Muscle of arm (tissue), 12 donors: Measurements from ENCODE around the gene G3BP1. TPM values are rescaled to one million over a fixed set of nuclear protein-coding genes. Genes with fewer than 3 reads are reported as not detected.
"Not testable (repeated sequence)": the region's sequence is repeated elsewhere in the genome, so short reads cannot be mapped to it uniquely, and the experiment has no call there.

ENCODE experiments used
- DNase-seq: peaks from one replicate; pipeline ENCODE4 v3.0.0-alpha.2; 2013
- polyA plus RNA-seq, 12 donors: library from polyadenylated mRNA; unstranded; fragments of 120-200 nt; gene quantifications; one replicate each; pipeline ENCODE4 v1.2.1, GENCODE V29; 2013; ENCODE audit not compliant: insufficient read length in 12 of 12

The G3BP1 gene
- polyA plus RNA-seq, 12 donors, result 97.6 to 124 (median 110) TPM; not detected in 1

DNA sequence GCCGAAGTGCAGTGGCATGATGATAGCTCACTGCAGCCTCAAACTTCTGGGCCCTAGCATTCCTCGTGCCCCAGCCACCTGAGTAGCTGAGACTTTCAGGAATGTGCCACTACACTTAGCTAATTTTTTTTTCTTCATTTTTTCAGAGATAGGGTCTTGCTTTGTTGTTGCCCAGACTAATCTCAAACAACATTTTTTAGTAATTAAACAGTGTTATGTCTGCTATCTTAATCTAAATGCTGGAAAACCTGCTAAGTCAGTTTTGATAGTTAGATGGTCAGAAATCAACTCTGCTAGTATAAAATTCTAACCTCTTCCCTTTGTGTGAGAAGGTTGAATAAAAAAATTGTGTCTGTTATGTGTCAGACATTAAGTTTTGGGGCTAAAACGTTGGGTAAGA lies 12.4 kb downstream of the G3BP1 start:
- DNase-seq, result no peak

DNA sequence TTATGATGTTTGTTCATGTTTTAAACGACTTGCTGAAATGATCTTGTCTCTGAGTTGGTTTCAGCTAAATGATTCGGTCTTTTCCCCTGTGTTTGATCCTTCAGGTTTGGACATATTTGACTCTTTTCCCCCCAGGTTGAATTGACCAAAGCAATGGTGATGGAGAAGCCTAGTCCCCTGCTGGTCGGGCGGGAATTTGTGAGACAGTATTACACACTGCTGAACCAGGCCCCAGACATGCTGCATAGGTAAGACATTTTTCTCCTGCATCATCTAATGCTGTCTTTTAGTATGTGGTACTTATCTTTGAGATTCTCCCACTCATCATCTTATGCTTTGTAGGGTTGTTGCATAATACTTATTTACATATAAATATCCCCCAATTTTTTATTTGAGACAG lies 14.7 kb downstream of the G3BP1 start:
- no peak for DNase-seq

DNA sequence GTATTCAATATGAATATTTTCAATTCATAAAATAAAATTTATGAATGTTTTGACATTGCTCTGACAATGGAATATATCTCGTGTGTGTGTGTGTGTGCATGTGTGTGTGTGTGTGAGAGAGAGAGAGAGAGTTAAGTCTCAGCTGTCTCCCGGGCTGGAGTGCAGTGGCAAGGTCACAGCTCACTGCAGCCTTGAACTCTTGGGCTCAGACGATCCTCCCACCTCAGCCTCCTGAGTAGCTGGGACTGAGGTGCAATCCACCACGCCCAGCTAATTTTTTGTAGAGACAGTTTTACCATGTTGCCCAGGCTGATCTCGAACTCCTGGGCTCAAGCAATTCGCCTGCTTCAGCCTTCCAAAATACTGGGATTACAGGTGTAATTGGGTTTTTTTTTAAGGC lies 16.1 kb downstream of the G3BP1 start:
- no peak for DNase-seq

DNA sequence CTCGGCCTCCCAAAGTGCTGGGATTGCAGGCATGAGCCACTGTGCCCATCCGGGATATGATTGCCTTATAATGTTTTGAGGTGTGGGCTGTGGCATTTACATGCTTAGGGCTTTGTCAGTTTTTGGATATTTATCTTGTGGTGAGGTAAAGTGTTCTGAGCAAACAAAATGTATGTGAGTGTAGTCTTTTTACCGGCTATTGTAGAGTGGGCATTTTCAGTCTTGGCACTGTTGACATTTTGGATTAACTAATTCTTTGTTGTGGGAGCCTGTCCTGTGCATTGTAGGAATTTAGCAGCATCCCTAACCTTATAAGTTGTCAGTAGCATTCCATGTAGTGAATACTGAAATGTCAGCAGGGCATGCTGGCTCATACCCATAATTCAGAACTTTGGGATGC lies 21.6 kb downstream of the G3BP1 start:
- no peak for DNase-seq

DNA sequence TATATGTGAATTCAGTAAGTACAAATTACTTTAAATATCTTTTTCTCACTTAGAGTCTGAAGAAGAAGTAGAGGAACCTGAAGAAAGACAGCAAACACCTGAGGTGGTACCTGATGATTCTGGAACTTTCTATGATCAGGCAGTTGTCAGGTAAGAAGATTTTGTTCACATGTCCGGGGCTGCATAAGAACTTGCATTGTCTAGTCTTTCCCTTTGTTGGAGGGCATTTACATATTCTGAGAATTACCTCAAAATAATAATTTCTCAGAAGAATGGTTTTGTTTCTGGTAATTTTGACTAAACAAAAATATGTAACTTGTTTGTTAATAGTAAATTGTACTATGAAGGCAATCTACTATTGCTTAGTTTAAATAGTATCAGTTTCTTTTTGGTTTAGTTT lies 23.7 kb downstream of the G3BP1 start:
- DNase-seq, result no peak

DNA sequence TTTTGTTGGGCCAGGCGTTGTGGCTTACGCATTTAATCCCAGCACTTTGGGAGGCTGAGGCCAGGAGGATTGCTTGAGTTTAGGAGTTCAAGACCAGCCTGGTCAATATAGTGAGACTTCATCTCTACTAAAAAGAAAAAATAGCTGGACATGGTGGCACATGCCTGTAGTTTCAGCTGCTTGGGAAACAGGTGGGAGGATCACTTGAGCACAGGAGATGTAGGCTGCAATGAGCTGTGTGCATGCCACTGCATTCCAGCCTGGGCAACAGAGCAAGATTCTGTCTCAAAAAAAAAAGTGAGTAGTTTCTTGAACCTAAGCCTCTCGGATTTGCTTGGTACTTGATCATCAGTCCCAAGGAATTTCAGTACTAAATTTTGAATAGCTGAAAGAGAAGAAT lies 26.9 kb downstream of the G3BP1 start:
- DNase-seq, result no peak

DNA sequence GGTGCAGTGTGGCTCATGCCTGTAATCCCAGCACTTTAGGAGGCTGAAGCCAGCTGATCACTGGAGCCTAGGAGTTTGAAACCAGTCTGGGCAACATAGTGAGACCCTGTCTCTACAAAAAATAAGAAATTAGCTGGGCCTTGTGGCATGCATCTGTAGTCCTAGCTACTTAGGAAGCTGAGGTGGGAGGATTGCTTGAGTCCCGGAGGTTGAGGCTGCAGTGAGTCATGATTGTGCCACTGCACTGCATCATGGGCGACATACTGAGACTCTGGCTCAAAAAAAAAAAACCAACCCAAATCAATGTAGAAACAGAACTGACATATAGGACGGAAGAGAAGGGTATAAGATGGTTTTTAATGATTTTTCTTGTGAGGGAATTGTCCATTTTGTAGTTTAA lies 27.7 kb downstream of the G3BP1 start:
- no peak for DNase-seq

DNA sequence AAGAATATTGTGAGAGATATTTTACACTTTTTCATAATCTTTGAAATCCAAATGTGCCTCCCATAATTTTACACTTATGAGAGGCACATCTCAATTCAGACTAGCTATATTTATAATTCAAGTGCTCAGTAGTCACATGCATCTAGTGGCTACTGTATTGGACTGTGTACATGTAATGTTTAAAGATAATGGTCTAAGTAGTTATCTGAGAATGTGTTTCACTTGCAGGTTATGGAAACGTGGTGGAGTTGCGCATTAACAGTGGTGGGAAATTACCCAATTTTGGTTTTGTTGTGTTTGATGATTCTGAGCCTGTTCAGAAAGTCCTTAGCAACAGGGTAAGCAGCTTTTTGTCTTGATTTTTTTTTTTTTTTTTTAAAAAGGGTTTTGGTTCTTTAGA lies 28.8 kb downstream of the G3BP1 start:
- DNase-seq, result no peak

DNA sequence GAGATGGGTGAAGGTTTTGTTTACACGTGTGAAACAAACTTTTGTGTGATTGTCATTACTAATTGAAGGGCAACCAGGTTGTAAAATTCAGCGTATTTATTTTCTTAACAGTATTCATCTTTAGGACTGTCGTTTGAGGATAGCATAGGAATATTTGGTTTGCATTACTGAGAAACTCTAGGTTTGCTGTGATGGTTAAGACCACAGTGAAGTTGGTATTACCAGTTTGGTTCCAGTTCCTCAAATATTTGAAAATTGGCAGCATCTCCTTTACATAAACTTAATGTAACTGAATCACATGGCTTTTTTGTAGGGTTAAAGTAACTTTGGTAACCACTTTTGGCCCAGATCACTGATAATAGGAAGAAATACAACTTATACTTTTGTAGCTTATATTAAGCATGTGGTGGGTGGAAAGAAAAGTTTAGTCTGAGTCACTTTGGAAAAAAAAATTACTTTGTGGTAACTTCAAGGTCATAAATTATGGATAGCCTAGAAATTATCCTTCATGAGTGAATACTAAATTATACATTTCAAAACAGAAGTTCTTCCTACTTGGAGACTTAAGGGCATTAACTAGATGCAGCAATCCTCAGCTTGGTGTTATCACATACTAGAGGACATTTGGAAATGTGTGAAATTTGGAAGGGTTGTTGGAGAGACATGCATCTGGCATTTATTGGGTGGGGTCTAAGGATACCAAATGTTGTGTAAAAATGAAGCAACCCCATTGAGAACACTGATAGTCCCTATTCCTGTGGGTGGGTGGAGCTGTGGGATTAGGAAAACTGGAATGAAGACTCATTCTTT lies 33.9 kb downstream of the G3BP1 start:
- DNase-seq, result no peak

DNA sequence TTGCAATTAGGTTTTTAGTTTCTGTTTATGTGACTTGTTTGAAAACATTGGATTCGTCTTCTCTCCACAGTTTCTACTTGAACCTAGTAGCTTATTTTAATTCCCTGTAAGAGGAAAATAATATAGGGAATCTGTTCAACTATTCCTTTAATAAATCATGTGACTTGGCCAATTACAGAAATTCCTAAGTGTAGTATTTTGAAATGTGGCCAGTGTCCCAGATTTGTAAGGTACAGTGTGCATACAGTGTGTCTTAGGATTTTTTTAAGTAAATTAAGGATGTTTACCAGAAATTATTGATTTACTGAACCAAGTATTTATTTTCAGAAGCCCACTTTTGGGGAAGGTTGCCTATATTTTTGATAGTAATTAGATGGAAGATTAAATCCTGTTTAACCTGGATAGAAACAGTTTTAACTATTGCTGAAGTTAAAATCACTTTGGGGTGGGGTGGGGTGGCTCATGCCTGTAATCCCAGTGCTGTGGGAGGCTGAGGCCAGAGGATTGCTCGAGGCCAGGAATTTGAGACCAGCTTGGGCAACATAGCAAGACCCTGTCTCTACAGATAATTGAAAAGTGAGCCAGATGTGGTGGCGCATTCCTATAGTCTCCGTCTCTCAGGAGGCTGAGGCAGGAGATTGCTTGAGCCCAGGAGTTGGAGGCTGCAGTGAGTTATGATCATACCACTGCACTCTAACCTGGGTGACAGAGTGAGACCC lies 36.9 kb downstream of the G3BP1 start:
- no peak for DNase-seq

DNA sequence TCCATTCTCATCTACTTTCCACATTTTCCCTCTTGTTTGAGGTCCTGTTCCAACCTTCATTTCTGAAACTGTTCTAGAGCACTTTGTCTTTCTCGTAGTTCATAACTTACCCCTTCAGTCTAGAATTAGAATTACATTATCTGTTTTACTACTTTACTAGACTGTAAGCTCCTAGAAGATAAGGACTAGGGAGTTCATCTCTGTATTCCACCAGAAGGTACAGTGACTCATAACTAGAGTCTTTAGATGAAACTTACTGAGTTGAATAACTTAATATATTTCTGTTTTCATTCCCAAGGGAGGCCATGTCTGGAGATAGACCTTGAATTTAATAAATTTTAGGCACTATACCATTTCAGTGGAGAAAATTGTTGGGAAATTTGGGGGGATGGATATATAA lies 38.7 kb downstream of the G3BP1 start:
- no peak for DNase-seq

DNA sequence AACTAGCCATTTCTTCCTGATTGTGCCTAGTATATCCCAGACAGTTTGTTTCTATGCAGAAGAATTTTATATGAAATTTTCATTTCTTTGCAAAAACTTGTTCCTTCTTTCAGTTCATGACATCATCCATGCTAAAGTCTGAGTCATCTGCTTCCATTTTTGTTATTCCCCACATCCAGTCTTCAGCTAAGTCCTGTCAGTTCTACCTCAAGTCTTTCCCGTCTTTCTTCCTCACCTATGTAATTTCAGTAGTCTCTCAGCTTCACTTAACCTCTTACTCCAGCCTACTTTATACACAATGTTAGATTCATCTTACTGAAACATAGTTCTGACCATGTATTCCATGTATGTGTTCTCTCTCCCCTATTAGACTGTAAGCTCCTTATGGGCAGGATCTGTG lies 39.1 kb downstream of the G3BP1 start:
- DNase-seq, result no peak

DNA sequence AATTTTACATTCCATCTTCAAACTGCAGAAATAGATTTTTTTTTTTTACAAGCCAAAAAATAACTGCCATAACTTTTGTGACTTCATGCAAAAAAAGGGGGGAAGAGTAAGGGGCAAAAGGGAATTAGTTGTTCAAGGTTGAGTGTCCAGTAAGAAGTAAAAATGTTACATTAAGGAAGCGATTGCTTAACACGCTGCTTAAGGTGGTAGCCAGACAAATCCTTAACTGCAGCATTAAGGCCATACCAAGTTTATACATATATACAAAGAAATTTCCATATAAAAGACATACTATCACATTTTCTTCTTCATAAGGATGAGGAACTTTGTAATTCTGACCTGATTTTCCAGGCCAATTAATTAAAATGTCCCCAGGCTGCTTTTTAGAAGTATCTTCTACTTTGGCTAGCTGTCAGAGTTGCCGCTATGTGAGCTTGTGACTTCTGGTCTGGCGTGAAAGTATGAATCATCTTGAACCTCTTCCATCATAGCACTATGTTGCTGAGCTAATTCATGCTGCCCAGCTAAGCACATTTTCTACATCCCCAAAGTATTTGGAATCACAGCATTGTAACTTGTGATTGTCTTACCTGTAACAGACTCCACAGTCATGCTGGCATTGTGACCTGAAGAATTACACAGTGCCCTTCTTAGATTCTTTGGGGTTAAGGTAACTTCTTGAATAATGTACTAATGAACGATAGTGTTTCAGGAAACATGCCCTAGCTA lies 40.0 kb downstream of the G3BP1 start:
- DNase-seq, result no peak

DNA sequence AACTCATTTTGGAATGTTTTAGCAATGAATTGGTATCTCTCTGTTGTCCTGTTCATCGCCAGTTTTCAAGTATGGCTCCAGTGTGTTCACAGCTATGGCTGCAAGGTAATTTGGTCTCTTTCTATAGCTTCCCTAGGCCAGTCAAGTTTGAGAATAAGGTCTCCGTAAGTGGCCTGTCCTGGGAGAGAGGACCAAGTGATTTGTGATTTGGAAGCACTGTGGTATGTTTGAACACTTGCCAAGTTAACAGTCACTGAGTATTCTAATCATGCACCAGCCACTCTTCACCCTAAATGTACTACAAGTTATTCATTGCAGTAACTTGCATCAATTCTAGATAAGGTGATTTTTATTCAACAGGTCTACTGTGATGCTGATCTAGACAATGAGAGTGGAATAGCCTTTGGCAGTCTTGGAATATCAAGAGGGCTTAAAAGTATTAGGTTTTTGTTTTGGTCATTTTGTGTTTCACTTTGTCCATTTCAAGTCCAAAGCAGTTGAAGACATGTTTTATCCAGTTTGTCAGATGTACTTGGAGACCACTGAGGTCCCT lies 41.1 kb downstream of the G3BP1 start:
- DNase-seq, result no peak

DNA sequence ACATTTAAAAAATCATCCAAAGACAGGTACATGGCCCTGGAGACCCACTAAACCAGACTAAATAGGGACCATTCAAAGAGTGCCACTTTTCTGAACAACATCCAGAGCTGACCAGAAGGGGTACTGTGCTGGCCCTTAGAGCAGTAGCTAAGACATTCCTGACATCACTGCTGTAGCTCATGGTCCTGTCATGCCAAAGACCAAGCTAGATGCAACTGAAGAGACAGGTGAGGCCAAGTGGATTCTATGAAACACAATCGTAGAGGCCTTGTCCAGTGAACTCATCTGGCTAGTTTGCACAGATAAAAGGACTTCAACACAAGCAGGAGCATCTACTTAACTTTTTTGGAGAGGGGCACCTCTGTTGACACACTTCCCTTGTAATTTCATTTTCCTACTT lies 43.3 kb downstream of the G3BP1 start:
- DNase-seq, result no peak

DNA sequence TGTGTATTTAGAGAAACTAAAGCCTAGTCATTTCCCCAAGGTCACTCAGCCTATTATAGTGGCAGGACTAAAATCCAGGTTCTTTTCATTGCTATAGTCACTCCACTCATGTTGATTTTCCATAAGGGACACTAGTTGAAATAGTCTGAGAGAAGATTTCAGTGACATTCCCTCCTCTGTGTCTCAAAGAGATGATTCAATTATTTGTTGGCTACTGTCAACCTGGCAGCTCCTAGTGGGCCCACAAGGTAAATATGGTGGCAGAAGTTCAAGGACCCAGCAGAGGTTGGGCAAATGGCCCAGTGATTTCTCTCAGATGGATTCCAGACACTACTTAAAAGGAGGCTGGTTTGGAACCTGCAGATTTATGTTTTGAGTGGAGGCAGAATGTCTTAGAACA lies 48.1 kb downstream of the G3BP1 start:
- DNase-seq, result no peak

DNA sequence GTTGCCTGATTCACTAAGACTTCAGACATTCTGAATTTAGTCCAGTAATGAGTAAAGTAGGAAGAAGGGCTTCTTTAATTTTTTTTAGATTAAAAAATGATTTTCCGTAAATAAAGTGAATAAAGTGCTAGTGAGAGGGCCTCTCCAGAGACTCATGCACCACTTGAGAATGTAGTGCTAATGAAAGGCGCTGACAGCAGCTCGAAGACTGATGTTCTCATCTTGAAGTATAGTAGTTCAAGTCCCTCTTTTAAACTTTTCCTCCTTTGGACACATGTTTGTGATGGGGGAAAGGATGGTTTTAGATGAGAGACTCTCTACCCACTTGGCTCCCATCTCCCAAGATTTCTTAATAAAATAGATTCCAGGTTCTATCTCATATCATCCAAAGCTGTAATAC lies 48.5 kb downstream of the G3BP1 start:
- DNase-seq, result no peak

DNA sequence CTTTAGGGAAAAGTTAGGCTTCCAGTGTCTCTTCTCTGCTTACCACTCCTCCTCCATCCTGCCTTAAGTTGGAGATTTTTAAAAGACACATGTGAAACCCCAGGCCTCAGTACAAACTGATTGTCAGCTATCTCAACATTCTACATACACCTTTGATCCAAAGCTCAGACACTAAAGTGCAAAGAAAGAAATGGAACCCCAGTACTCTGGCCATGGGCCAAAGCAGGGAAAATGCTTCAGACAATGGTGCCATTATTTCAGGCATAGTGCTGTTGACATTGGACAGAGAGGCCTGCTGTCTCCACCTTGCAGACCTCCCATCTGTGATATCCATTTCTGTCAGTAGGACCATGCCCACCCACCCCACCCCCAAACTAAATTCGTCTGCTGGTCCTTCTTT lies 49.1 kb downstream of the G3BP1 start:
- DNase-seq, result no peak

DNA sequence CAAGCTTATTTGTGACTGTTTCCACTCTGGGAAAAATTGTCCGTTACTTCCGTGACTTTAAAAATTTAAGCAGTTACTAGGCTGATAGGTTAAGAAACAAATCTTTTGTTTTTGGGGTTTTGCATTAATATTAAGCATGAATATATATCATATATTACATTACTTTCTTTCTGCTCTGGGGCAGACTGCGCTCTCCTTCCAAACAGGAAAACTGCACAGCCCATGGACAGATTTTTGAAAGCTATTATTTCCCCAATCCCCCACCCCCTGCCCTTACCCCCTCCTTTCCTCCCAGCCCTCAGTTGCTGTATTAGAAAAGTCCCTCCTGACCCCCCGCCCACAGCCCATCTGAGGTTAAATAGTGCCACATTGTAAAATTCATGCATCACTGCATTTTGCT lies 50.4 kb downstream of the G3BP1 start:
- DNase-seq, result no peak

DNA sequence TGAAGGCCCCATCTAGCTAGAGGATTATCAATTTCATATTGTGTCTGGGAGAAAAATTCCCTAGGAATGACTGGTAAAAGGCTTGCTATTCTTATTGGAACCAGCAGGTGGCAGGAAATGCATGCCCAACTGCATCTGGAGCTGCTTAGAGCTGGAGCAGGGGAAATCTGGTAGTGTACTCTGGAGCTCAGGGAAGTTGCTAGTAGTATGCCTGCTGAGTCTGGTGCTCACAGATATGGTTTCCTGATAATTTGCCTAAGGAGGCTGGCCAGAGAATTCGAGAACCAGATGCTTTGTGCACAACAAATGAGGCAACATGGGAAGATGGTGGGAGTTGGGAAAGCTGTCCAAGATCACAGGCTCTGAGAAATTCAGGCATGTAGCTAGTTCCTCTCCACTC lies 53.7 kb downstream of the G3BP1 start:
- DNase-seq, result peak; percentile 82

DNA sequence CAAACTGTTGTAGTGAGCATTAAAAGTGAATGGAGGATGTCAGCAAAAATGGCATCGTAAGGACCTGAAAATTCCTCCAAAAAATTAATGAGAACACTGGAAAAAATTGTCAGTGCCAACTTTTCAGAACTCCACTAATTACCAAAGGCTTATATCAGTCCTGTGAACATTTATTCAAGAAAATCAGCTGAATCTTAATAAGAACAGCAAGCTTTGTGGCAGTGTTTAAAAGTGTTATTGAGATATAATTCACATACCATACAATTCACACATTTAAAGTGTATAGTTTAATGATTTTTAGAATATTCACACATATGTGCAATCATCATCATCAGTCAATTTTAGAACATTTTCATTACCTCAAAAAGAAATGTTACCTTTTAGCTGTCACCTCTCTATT lies 57.6 kb downstream of the G3BP1 start:
- DNase-seq, result no peak

DNA sequence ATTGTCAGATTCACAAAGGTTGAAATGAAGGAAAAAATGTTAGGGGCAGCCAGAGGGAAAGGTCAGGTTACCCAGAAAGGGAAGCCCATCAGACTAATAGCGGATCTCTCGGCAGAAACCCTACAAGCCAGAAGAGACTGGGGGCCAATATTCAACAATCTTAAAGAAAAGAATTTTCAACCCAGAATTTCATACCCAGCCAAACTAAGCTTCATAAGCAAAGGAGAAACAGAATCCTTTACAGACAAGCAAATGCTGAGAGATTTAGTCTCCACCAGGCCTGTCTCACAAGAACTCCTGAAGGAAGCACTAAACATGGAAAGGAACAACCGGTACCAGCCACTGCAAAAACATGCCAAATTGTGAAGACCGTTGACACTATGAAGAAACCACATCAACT lies 61.1 kb downstream of the G3BP1 start:
- not testable (repeated sequence) for DNase-seq

DNA sequence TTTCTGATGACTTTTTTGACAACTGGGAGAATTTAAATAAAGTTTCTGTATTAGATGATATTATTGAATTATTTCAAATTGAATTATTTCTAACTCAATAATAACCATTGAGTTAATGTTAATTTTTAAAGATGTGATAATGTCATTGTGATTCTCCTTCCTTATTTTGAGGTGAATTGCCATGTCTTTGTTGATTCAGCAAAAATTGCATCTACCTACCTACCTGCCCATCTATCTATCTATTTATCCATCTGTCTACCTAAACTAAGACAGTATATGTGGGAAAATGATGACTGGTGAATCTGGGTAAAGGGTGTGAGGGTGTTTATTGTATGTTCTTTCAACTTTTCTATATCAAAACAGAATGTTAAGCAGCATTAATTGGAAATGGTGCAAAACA lies 75.0 kb downstream of the G3BP1 start:
- no peak for DNase-seq
